Activated CD8-positive, alpha-beta memory T cell treated with anti-CD3 and anti-CD28 coated beads, Interleukin-2, amount 10 ng/mL, durations not matched to agents 7 days and 5 days (primary cell): Measurements from ENCODE around the gene STX10. TPM values are rescaled to one million over a fixed set of nuclear protein-coding genes. Genes with fewer than 3 reads are reported as not detected.

Experiments
- ATAC-seq: fragments of 150-1000 bp; cut with Tn5 transposase; one replicate; pipeline ENCODE4 v1.10.0; 2021; ENCODE audit warnings: moderate library complexity
- CTCF ChIA-PET: fragments of 350-600 bp; sonication (Branson Sonifier 250); formaldehyde crosslinking; loops from one replicate; lab custom pipeline; 2021; ENCODE audit warnings: antibody characterized with exemption; lab: Charles Lee
- DNase-seq: peaks from one replicate; pipeline ENCODE4 v3.0.0-alpha.2; 2020
- H3K27ac Mint-ChIP-seq: one replicate; pipeline ENCODE4 v1.8.0; 2021; ENCODE audit warnings: mild to moderate bottlenecking, mixed read lengths
- H3K27me3 Mint-ChIP-seq: one replicate; pipeline ENCODE4 v1.8.0; 2021; ENCODE audit warnings: mixed read lengths
- H3K36me3 Mint-ChIP-seq: one replicate; pipeline ENCODE4 v1.8.0; 2021; ENCODE audit warnings: mild to moderate bottlenecking, mixed read lengths
- H3K4me1 Mint-ChIP-seq: one replicate; pipeline ENCODE4 v1.8.0; 2021; ENCODE audit warnings: mixed read lengths
- H3K4me3 Mint-ChIP-seq: one replicate; pipeline ENCODE4 v1.8.0; 2021; ENCODE audit warnings: mild to moderate bottlenecking, moderate library complexity, mixed read lengths
- H3K9me3 Mint-ChIP-seq: one replicate; pipeline ENCODE4 v1.8.0; 2022; ENCODE audit warnings: low read depth, mixed read lengths
- total RNA-seq, 2 experiments: library from RNA; stranded (reverse); gene quantifications; one replicate each; pipeline ENCODE4 v1.2.3, GENCODE V29; 2021

The STX10 gene
- total RNA-seq, 2 experiments from 2014 or later, result 58.6 to 70.1 TPM

GRCh38 chr19:13130886-13131490 lies 19.2 kb downstream of the STX10 start:
- DNase-seq (no peak), ATAC-seq (no peak)
- Mint-ChIP-seq H3K9me3 (no peaks in the 10 kb centered on the region), H3K4me1 (peaks cover 29% of the 10 kb centered on the region), H3K4me3 (no peak overlapping the region), H3K27me3 (no peaks in the 10 kb centered on the region), H3K36me3 (peaks cover 4% of the 10 kb centered on the region), H3K27ac (peak overlapping the region; percentile 75)
- CTCF ChIA-PET, result interaction anchor here (1.2 to 2.6 kb wide), 4 partner anchors 12 to 165 kb away, joined by 4 to 13 read pairs (median 6); partner anchors contain the start of genes IER2, NACC1 and STX10

- CTCF ChIA-PET, result interaction anchor here (2.1 kb wide), 1 partner anchor 11 kb away, joined by 5 read pairs; the partner anchor contains the start of gene NACC1
Measured at GRCh38 chr19:13129384-13129783, 20.8 kb downstream of the STX10 start.

GRCh38 chr19:13128583-13128982 lies 21.6 kb downstream of the STX10 start:
- H3K36me3 Mint-ChIP-seq, result peaks cover 2% of the 10 kb centered on the region
- H3K27ac Mint-ChIP-seq, result peak overlapping the region; percentile 61
- CTCF ChIA-PET, result interaction anchor here (1.2 to 2.1 kb wide), 2 partner anchors 10 to 66 kb away, joined by 3 to 5 read pairs; partner anchors contain the start of gene NACC1
- H3K9me3 Mint-ChIP-seq, result no peaks in the 10 kb centered on the region
- H3K4me3 Mint-ChIP-seq, result no peak overlapping the region
- peaks cover 26% of the 10 kb centered on the region for H3K4me1 Mint-ChIP-seq
- DNase-seq, result no peak
- ATAC-seq, result no peak
- H3K27me3 Mint-ChIP-seq, result no peaks in the 10 kb centered on the region

More at GRCh38 chr19:13129384-13129783, 20.8 kb downstream of the STX10 start:
- no peaks in the 10 kb centered on the region for H3K27me3 Mint-ChIP-seq
- H3K4me3 Mint-ChIP-seq, result no peak overlapping the region
- no peaks in the 10 kb centered on the region for H3K9me3 Mint-ChIP-seq
- ATAC-seq (no peak), DNase-seq (no peak)
- no peak overlapping the region for H3K27ac Mint-ChIP-seq
- H3K36me3 Mint-ChIP-seq, result peaks cover 2% of the 10 kb centered on the region
- H3K4me1 Mint-ChIP-seq, result peaks cover 29% of the 10 kb centered on the region

GRCh38 chr19:13127811-13128575 lies 22.2 kb downstream of the STX10 start:
- Mint-ChIP-seq H3K27me3 (no peaks in the 10 kb centered on the region), H3K9me3 (no peaks in the 10 kb centered on the region), H3K36me3 (peaks cover 2% of the 10 kb centered on the region), H3K4me1 (peaks cover 24% of the 10 kb centered on the region), H3K4me3 (no peak overlapping the region), H3K27ac (peak overlapping the region; percentile 3)
- no peak for ATAC-seq
- DNase-seq, result no peak
- CTCF ChIA-PET, result interaction anchor here (0.8 to 1.3 kb wide), 3 partner anchors 9 to 150 kb away, joined by 3 to 4 read pairs (median 3); no protein-coding TSS in a partner anchor

GRCh38 chr19:13127051-13127450 lies 23.1 kb downstream of the STX10 start:
- Mint-ChIP-seq H3K27ac (no peak overlapping the region), H3K27me3 (no peaks in the 10 kb centered on the region), H3K4me1 (peaks cover 23% of the 10 kb centered on the region), H3K4me3 (no peak overlapping the region), H3K36me3 (peaks cover 2% of the 10 kb centered on the region), H3K9me3 (no peaks in the 10 kb centered on the region)
- DNase-seq (no peak), ATAC-seq (no peak)
- CTCF ChIA-PET, result interaction anchor here (0.7 to 1.7 kb wide), 4 partner anchors 8 to 151 kb away, joined by 3 to 4 read pairs (median 4); partner anchors contain the start of genes IER2 and STX10

- no peak overlapping the region for H3K4me3 Mint-ChIP-seq
- H3K9me3 Mint-ChIP-seq, result no peaks in the 10 kb centered on the region
- no peaks in the 10 kb centered on the region for H3K27me3 Mint-ChIP-seq
- CTCF ChIA-PET, result interaction anchor here (1.1 kb wide), 1 partner anchor 163 kb away, joined by 3 read pairs; no protein-coding TSS in a partner anchor
- no peaks in the 10 kb centered on the region for H3K36me3 Mint-ChIP-seq
- DNase-seq (no peak), ATAC-seq (no peak)
- no peak overlapping the region for H3K27ac Mint-ChIP-seq
- H3K4me1 Mint-ChIP-seq, result peaks cover 44% of the 10 kb centered on the region
Measured at GRCh38 chr19:13122980-13123957, 26.9 kb downstream of the STX10 start.

- H3K9me3 Mint-ChIP-seq, result no peaks in the 10 kb centered on the region
- H3K36me3 Mint-ChIP-seq, result no peaks in the 10 kb centered on the region
Measured at GRCh38 chr19:13122275-13122878, 27.8 kb downstream of the STX10 start.

GRCh38 chr19:13121551-13122274 lies 28.5 kb downstream of the STX10 start:
- Mint-ChIP-seq H3K27me3 (no peaks in the 10 kb centered on the region), H3K36me3 (no peaks in the 10 kb centered on the region), H3K9me3 (no peaks in the 10 kb centered on the region), H3K27ac (peak overlapping the region; percentile 47), H3K4me1 (peaks cover 44% of the 10 kb centered on the region), H3K4me3 (no peak overlapping the region)
- peak; percentile 63 for DNase-seq
- CTCF ChIA-PET, result interaction anchor here (0.8 to 2.4 kb wide), 2 partner anchors 10 to 17 kb away, joined by 5 to 11 read pairs; no protein-coding TSS in a partner anchor
- ATAC-seq, result no peak

More at GRCh38 chr19:13122275-13122878, 27.8 kb downstream of the STX10 start:
- ATAC-seq (no peak), DNase-seq (no peak)
- Mint-ChIP-seq H3K4me3 (no peak overlapping the region), H3K4me1 (peaks cover 44% of the 10 kb centered on the region), H3K27ac (peak overlapping the region; percentile 47), H3K27me3 (no peaks in the 10 kb centered on the region)
- CTCF ChIA-PET, result no interaction called here

GRCh38 chr19:13120817-13121216 lies 29.4 kb downstream of the STX10 start:
- Mint-ChIP-seq H3K4me3 (no peak overlapping the region), H3K36me3 (peaks cover 1% of the 10 kb centered on the region), H3K4me1 (peaks cover 48% of the 10 kb centered on the region), H3K27me3 (no peaks in the 10 kb centered on the region), H3K9me3 (no peaks in the 10 kb centered on the region), H3K27ac (peak overlapping the region; percentile 58)
- no peak for DNase-seq
- CTCF ChIA-PET, result interaction anchor here (0.8 to 2.4 kb wide), 3 partner anchors 11 to 35 kb away, joined by 4 to 11 read pairs (median 5); no protein-coding TSS in a partner anchor
- ATAC-seq, result no peak

GRCh38 chr19:13120031-13120430 lies 30.1 kb downstream of the STX10 start:
- ATAC-seq (no peak), DNase-seq (no peak)
- Mint-ChIP-seq H3K27ac (no peak overlapping the region), H3K27me3 (no peaks in the 10 kb centered on the region), H3K4me1 (peaks cover 56% of the 10 kb centered on the region), H3K9me3 (no peaks in the 10 kb centered on the region), H3K4me3 (peak overlapping the region; percentile 74), H3K36me3 (peaks cover 1% of the 10 kb centered on the region)
- CTCF ChIA-PET, result interaction anchor here (1.4 to 2.4 kb wide), 4 partner anchors 8 to 35 kb away, joined by 4 to 11 read pairs (median 5); partner anchors contain the start of genes IER2 and STX10

GRCh38 chr19:13119627-13120026 lies 30.5 kb downstream of the STX10 start:
- Mint-ChIP-seq H3K36me3 (peaks cover 1% of the 10 kb centered on the region), H3K27ac (no peak overlapping the region), H3K9me3 (no peaks in the 10 kb centered on the region), H3K27me3 (no peaks in the 10 kb centered on the region), H3K4me1 (peaks cover 60% of the 10 kb centered on the region), H3K4me3 (peak overlapping the region; percentile 74)
- no peak for ATAC-seq
- CTCF ChIA-PET, result interaction anchor here (0.8 to 2.4 kb wide), 6 partner anchors 8 to 36 kb away, joined by 3 to 11 read pairs (median 4); partner anchors contain the start of genes IER2 and STX10
- no peak for DNase-seq
